GM12891 (cell line): ENCODE results near the gene NR6A1.

Experiments used
- POLR2A ChIP-seq: IDR thresholded peaks from 2 replicates; pipeline ENCODE4 v1.6.1; 2011; ENCODE audit warnings: low read depth, low read length, control low read depth
- POLR2AphosphoS5 ChIP-seq: IDR thresholded peaks from 2 replicates; pipeline ENCODE4 v1.6.1; 2011; ENCODE audit warnings: low read depth, low read length, control low read depth
- SPI1 ChIP-seq: IDR thresholded peaks from 2 replicates; pipeline ENCODE4 v1.6.1; 2011; ENCODE audit warnings: low read depth, low read length, control low read depth

- TF ChIP-seq POLR2A: no peak
- TF ChIP-seq POLR2AphosphoS5: no peak
- TF ChIP-seq SPI1: no peak
Measured at GRCh38 chr9:124593200-124593599, 177.9 kb downstream of the NR6A1 start.
